ENCODE data around the gene STYXL1. TPM values are rescaled to one million over a fixed set of nuclear protein-coding genes. Genes with fewer than 3 reads are reported as not detected.

Gene STYXL1
- total and polyA plus RNA-seq, 2 experiments from 2014 or later: 28.0 to 39.2 TPM

- TF ChIP-seq NANOG (IDR thresholded peaks at IDR 0.05; ENCODE audit: borderline replicate concordance) (no peak), ZNF331 (CRISPR knock-in tag; IDR thresholded peaks at IDR 0.05; ENCODE audit: low read depth) (no peak), EZH2 (IDR thresholded peaks at IDR 0.05; ENCODE audit: low read depth, unreplicated experiment) (no peak), POLR2AphosphoS5 (IDR thresholded peaks at IDR 0.05; ENCODE audit: low read depth) (no peak)
Measured at GRCh38 chr7:76000566-76000965, 47.2 kb downstream of the STYXL1 start (continued).

- Histone ChIP-seq H3K27me3 (ENCODE audit: insufficient read depth) (no peaks in the 10 kb centered on the region), H3K4me3 (no peak overlapping the region), H3K79me2 (replicated peaks; ENCODE audit: insufficient read depth) (no peaks in the 10 kb centered on the region), H3K4me1 (ENCODE audit: insufficient read depth) (peaks cover 8% of the 10 kb centered on the region), H2AFZ (no peak overlapping the region), H4K20me1 (replicated peaks; ENCODE audit: insufficient read depth) (no peaks in the 10 kb centered on the region), H3K9me2 (ENCODE audit: insufficient read depth) (no peaks in the 10 kb centered on the region), H3K27ac (ENCODE audit: low read depth) (no peak overlapping the region), H3F3A (replicated peaks; ENCODE audit: low read depth) (peaks cover 10% of the 10 kb centered on the region; the same call in 1 of the 2 replicates), H3K4me2 (no peak overlapping the region), H3K36me3 (ENCODE audit: insufficient read depth) (no peaks in the 10 kb centered on the region)
- TF ChIP-seq REST (IDR thresholded peaks at IDR 0.05; ENCODE audit: unreplicated experiment) (no peak), ZNF462 (CRISPR knock-in tag; IDR thresholded peaks at IDR 0.05) (no peak), CTCF (conservative IDR thresholded peaks at IDR 0.05; ENCODE audit: low read depth in 2 of 2) (no peak)
- ATAC-seq (no peak), DNase-seq (ENCODE audit: low spot score) (no peak)
- Mint-ChIP-seq H3K27ac (no peak overlapping the region), H3K4me3 (no peak overlapping the region), H3K27me3 (ENCODE audit: insufficient read depth, low read depth, poor library complexity) (peaks cover 2% of the 10 kb centered on the region), H3K9me3 (no peaks in the 10 kb centered on the region; the same call in 1 of the 3 replicates), H3K36me3 (ENCODE audit: low read depth) (peaks cover 20% of the 10 kb centered on the region), H3K4me1 (peaks cover 14% of the 10 kb centered on the region; the same call in 2 of the 3 replicates)
Measured at GRCh38 chr7:75998038-75998437, 49.8 kb downstream of the STYXL1 start.

Data from GM23338 (cell line).